HFF-Myc (cell line): Measurements from ENCODE around the gene FOSL1.

Experiments used
- DNase-seq: peaks from one replicate; pipeline ENCODE4 v3.0.0-alpha.2; 2011; ENCODE audit warnings: low read depth; ENCODE audit errors: extremely low read depth
- H3K4me3 ChIP-seq: replicated peaks from 2 replicates; pipeline ENCODE4 v1.5.1; 2011; ENCODE audit warnings: low read depth, mild to moderate bottlenecking, control low read depth, low read length
- CTCF ChIP-seq: IDR thresholded peaks from 2 replicates; pipeline ENCODE4 v1.5.1; 2012; ENCODE audit warnings: mild to moderate bottlenecking, low read depth, low read length, control low read depth; ENCODE audit errors: missing control alignments

The FOSL1 gene

GRCh38 chr11:65944767-65945166 is 44.6 kb upstream of the FOSL1 start:
- TF ChIP-seq CTCF = no peak

GRCh38 chr11:65944191-65944590 is 44.0 kb upstream of the FOSL1 start:
- DNase-seq = no peak
- no peak for TF ChIP-seq CTCF
- no peak overlapping the region for H3K4me3 ChIP-seq

More at GRCh38 chr11:65944767-65945166, 44.6 kb upstream of the FOSL1 start:
- no peak overlapping the region for H3K4me3 ChIP-seq
- no peak for DNase-seq

- H3K4me3 ChIP-seq = no peak overlapping the region
- no peak for TF ChIP-seq CTCF
- no peak for DNase-seq
These were observed 42.3 kb upstream of the FOSL1 start for GRCh38 chr11:65942531-65942930.

- no peak overlapping the region for H3K4me3 ChIP-seq
- TF ChIP-seq CTCF = no peak
- no peak for DNase-seq
These were observed 41.6 kb upstream of the FOSL1 start for GRCh38 chr11:65941720-65942310.

GRCh38 chr11:65937766-65938165 is 37.6 kb upstream of the FOSL1 start:
- H3K4me3 ChIP-seq = no peak overlapping the region
- no peak for DNase-seq
- no peak for TF ChIP-seq CTCF

GRCh38 chr11:65934014-65934413 is 33.8 kb upstream of the FOSL1 start:
- TF ChIP-seq CTCF = no peak
- no peak for DNase-seq
- no peak overlapping the region for H3K4me3 ChIP-seq

- no peak overlapping the region for H3K4me3 ChIP-seq
- no peak for TF ChIP-seq CTCF
- no peak for DNase-seq
These were observed 32.4 kb upstream of the FOSL1 start for GRCh38 chr11:65932558-65932919.
